Heart right ventricle (tissue), 16 donors: Measurements from ENCODE around the gene FBXL20. TPM values are rescaled to one million over a fixed set of nuclear protein-coding genes. Genes with fewer than 3 reads are reported as not detected.
A peak's percentile ranks its signal among the peaks of the same experiment; 100 is the strongest.

Experiments
- ATAC-seq, 8 donors: fragments of 200-7000 bp; cut with Tn5 transposase; one replicate each; pipeline ENCODE4 v1.9.1; 2020; ENCODE audit warnings: mild to moderate bottlenecking in 8 of 8, moderate library complexity in 8 of 8, moderate number of reproducible peaks in 1 of 8
- DNase-seq, 2 donors: peaks; one replicate each; pipeline ENCODE4 v3.0.0-alpha.2; 2020
- H3K27ac ChIP-seq, 10 donors: fragments of 200-600 bp; sonication (generic) in 2 of 10; one replicate each; pipeline versions ENCODE4 v1.5.0 to v1.8.0; 2020 to 2022; ENCODE audit warnings: mild to moderate bottlenecking in 3 of 10
- H3K27me3 ChIP-seq, 7 donors: fragments of 200-600 bp; one replicate each; pipeline ENCODE4 v1.8.0; 2021 to 2022; ENCODE audit warnings: mild to moderate bottlenecking in 2 of 7
- H3K36me3 ChIP-seq, 9 donors: fragments of 200-600 bp; sonication (generic) in 1 of 9; one replicate each; pipeline versions ENCODE4 v1.5.0 to v1.8.0; 2020 to 2022; ENCODE audit warnings: mild to moderate bottlenecking in 2 of 9
- H3K4me1 ChIP-seq, 9 donors: fragments of 200-600 bp; sonication (generic) in 1 of 9; one replicate each; pipeline versions ENCODE4 v1.5.0 to v1.8.0; 2020 to 2022; ENCODE audit warnings: mild to moderate bottlenecking in 4 of 9
- H3K4me3 ChIP-seq, 10 donors: fragments of 200-600 bp; sonication (generic) in 2 of 10; one replicate each; pipeline versions ENCODE4 v1.5.0 to v1.8.0; 2020 to 2022; ENCODE audit warnings: mild to moderate bottlenecking in 7 of 10, moderate library complexity in 2 of 10
- H3K9me3 ChIP-seq, 11 donors: fragments of 200-600 bp in 10 of 11; sonication (generic) in 2 of 11; one replicate each; pipeline versions ENCODE4 v1.5.0 to v1.8.0; 2013 to 2022; ENCODE audit warnings: mild to moderate bottlenecking in 2 of 11, control low read depth in 1 of 11, moderate library complexity in 1 of 11
- CTCF ChIP-seq, 9 donors: fragments of 200-600 bp; sonication (generic) in 2 of 9; IDR thresholded peaks; one replicate each; pipeline versions ENCODE4 v1.5.0 to v1.8.0; 2021 to 2022; ENCODE audit warnings: antibody characterized with exemption in 9 of 9, mild to moderate bottlenecking in 5 of 9, moderate library complexity in 1 of 9
- WGBS, 2 donors: extraction: QIAGEN DNeasy Blood & Tissue Kit; methylation state at CpG; one replicate each; pipeline ENCODE4 v1.1.7; 2013; ENCODE audit warnings: inconsistent platforms in 1 of 2; 5-methylcytosine and 5-hydroxymethylcytosine counted together
- intact Hi-C, 10 donors: fragments of 100-400 bp; cut with DNase I; formaldehyde crosslinking; loops; one replicate each; pipeline versions ENCODE4 v1.11.1 to v1.14.2; 2022
- polyA plus RNA-seq, 2 donors: library from polyadenylated mRNA; stranded (reverse); fragments of 200-250 nt; gene quantifications; one replicate each; pipeline ENCODE4 v1.2.3, GENCODE V29; 2013
- total RNA-seq, 10 donors: library from RNA; stranded (reverse); fragmentation: NEBNext Ultra II Directional in 3 of 10; extraction: Animal tissue kit (Norgen Biotek cat#: 25700) in 3 of 10; gene quantifications; one replicate each; pipeline versions ENCODE4 v1.2.1 to v1.2.4, GENCODE V29; 2021 to 2023
- donor health status: Arrhythmogenic right ventricular cardiomyopathy.
- donor health status: ischemic (EF 13 %, LVEDD 7.1; RV severe dilation, severe dysfunction).
- donor health status: healthy with polysubstance abuse.
- donor health status: DM: no; HTN: yes; CAD: no.
- donor health status: DM: no; HTN: no; CAD: no.
- donor health status: ischemic (EF 25% LVEDD 6.9; RV normal size, moderate dysfunction).
- donor health status: ischemic (EF 25% LVEDD 5.7; RV mildly dilated, moderate dysfunction).
- donor health status: healthy.
- donor health status: DM: yes; HTN: yes; CAD: no.
- donor health status: Ischemic cardiomyopathy.
- donor health status: ischemic (EF 35%, LVEDD 5.7; RV mildly dilated, moderate dysfunction).
- donor health status: nonischemic (EF 11% LVEDD 7.7; RV severe dilation, severe dysfunction).
- donor health status: DM: yes; HTN: yes; CAD: no.
- donor health status: PGD.
- donor health status: ischemic (EF 29% LVEDD 5.4; RV normal size, mild dysfunction).
- donor health status: nonischemic (EF 23%, LVEDD 6.1; RV moderate dilation, normal function).

Gene FBXL20
- total and polyA plus RNA-seq, 12 donors: 1.7 to 19.7 (median 15.5) TPM

GRCh38 chr17:39225959-39226683 is 175.3 kb downstream of the FBXL20 start:
- DNase-seq: peak; percentile 77 to 84
- Histone ChIP-seq H3K27ac (no peak overlapping the region), H3K9me3 (no peaks in the 10 kb centered on the region), H3K36me3 (no peaks in the 10 kb centered on the region), H3K27me3 (peaks cover 14 to 68% (median 57%) of the 10 kb centered on the region in 7 donors), H3K4me3 (peak overlapping the region; percentile 18 to 53 (median 46)), H3K4me1 (peaks cover 5 to 25% (median 21%) of the 10 kb centered on the region in 9 donors)
- peak; percentile 64 to 86 (median 80) for ATAC-seq
- no peak for TF ChIP-seq CTCF (IDR thresholded peaks at IDR 0.05)
- intact Hi-C loops: no loop called here
- WGBS, 2 donors: 12 to 13% methylated on average over 24 of the region's 24 CpGs

- TF ChIP-seq CTCF (IDR thresholded peaks at IDR 0.05): no peak
- Histone ChIP-seq H3K4me3 (peak within 1 kb of the TSS; percentile 18 to 53 (median 46)), H3K27me3 (peaks cover 14 to 61% (median 51%) of the 10 kb centered on the region in 7 donors), H3K27ac (no peak within 1 kb of the TSS), H3K9me3 (no peaks in the 10 kb centered on the region), H3K4me1 (peaks cover 5 to 25% (median 21%) of the 10 kb centered on the region in 9 donors), H3K36me3 (no peaks in the 10 kb centered on the region)
- DNase-seq: no peak
- ATAC-seq: peak in 4 of 8 donors; percentile 6 to 15 (median 10)
- 0 to 1% methylated on average over 45 to 71 of the region's 71 CpGs for WGBS, 2 donors
- intact Hi-C loops: no loop called here
These were observed 176.0 kb downstream of the FBXL20 start, which contains the start of gene STAC2 for GRCh38 chr17:39225308-39225958. TSS of gene STAC2 (minus strand) at chr17:39225945. CDS start at chr17:39225502, 443 bp downstream.

- WGBS, 2 donors: 2% methylated on average over 60 to 68 of the region's 68 CpGs
- DNase-seq: no peak
- Histone ChIP-seq H3K9me3 (no peaks in the 10 kb centered on the region), H3K27me3 (peaks cover 14 to 57% (median 51%) of the 10 kb centered on the region in 7 donors), H3K36me3 (no peaks in the 10 kb centered on the region), H3K4me3 (peak overlapping the region; percentile 18 to 53 (median 46)), H3K27ac (no peak overlapping the region), H3K4me1 (peaks cover 6 to 27% (median 23%) of the 10 kb centered on the region in 9 donors)
- TF ChIP-seq CTCF (IDR thresholded peaks at IDR 0.05): peak in 1 of 9 donors; percentile 16
- ATAC-seq: peak in 4 of 8 donors; percentile 9 to 51 (median 14)
- intact Hi-C loops: no loop called here
These were observed 176.6 kb downstream of the FBXL20 start for GRCh38 chr17:39224778-39225307.
